Fibroblast of skin of right quadriceps (primary cell): ENCODE measurements around the gene ENG.

Experiments
- DNase-seq: peaks from one replicate; pipeline ENCODE4 v3.0.0-alpha.2; 2013

The ENG gene

GRCh38 chr9:127771570-127772189 is 82.8 kb downstream of the ENG start:
- DNase-seq, result no peak

GRCh38 chr9:127770905-127771569 is 83.4 kb downstream of the ENG start:
- DNase-seq, result peak; percentile 98

GRCh38 chr9:127770583-127770904 is 83.9 kb downstream of the ENG start:
- no peak for DNase-seq

GRCh38 chr9:127769929-127770582 is 84.4 kb downstream of the ENG start:
- no peak for DNase-seq

GRCh38 chr9:127769101-127769500 is 85.4 kb downstream of the ENG start:
- DNase-seq, result no peak

GRCh38 chr9:127768698-127769097 is 85.8 kb downstream of the ENG start:
- no peak for DNase-seq

- DNase-seq, result peak; percentile 81
Observed at GRCh38 chr9:127767909-127768331, 86.5 kb downstream of the ENG start.

GRCh38 chr9:127767410-127767809 is 87.0 kb downstream of the ENG start:
- no peak for DNase-seq

- DNase-seq, result no peak
Observed at GRCh38 chr9:127765418-127765817, 89.0 kb downstream of the ENG start.
